NCI-H146 (cell line): ENCODE measurements around the gene USP36.

Source experiments
- DNase-seq: peaks from one replicate; lab custom pipeline; 2025; lab: John Stamatoyannopoulos, UW

USP36 gene

GRCh38 chr17:78812855-78813254, 27.8 kb downstream of the USP36 start:
- DNase-seq, result no peak

GRCh38 chr17:78808163-78808562, 32.5 kb downstream of the USP36 start:
- no peak for DNase-seq

- no peak for DNase-seq
Observed at GRCh38 chr17:78806451-78806850, 34.2 kb downstream of the USP36 start.

GRCh38 chr17:78805301-78805700, 35.3 kb downstream of the USP36 start:
- no peak for DNase-seq

DNA sequence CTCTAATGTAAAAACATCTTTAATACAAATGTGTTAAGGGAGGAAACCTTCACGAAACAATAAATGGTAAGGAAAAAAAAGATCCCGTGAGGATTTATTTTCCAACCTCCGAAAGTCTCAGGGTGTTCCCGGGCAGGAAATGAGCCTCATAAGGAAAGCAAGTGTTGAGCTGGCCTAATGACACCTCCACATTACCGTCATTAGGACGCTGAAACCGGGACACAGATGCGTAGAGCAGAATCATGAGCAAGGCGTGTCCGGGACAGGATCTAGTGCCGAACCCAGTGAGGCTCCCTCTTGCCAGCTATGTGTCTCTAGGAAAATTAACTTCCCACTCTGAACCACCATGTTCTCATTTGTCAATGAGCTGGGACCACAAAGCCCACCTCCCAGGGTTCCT, 35.8 kb downstream of the USP36 start:
- DNase-seq, result no peak

DNA sequence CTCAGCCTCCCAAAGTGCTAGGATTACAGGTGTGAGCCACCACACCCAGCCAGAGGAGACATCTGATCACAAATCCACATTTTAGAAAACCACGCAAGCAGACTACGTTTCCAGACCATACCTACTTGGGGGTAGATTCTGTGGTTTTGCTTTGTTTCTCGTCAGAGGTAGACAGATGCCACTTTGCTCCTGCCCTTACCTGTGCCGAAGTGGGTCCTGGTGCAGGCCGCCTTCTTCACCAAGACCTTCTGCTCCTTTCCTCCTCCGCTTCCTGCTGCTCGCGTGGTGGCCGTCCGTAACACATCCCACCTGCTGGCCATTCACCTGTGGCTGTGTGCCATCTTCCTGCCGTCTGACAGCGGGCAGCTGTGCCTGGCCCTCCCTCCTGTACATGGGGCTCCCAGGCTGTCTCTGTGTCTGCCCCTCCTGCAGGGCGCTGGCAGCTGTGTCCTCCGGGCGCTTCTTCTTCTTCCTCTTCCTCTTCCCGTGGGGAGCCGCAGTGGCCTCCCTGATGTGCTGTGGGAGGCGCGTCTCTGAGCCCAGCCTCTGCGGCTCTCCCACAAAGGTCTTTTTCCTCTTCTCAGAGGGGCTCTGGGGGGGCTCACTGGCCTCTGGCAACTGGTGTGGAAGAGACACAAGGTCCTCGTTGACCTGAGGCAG, 37.3 kb downstream of the USP36 start:
- DNase-seq, result no peak

GRCh38 chr17:78802459-78802858, 38.2 kb downstream of the USP36 start:
- no peak for DNase-seq

GRCh38 chr17:78802008-78802407, 38.6 kb downstream of the USP36 start:
- no peak for DNase-seq

- DNase-seq, result no peak
Observed at GRCh38 chr17:78800132-78800931, 40.3 kb downstream of the USP36 start.

GRCh38 chr17:78798695-78799559, 41.7 kb downstream of the USP36 start:
- DNase-seq, result peak; percentile 6

- no peak for DNase-seq
Observed at GRCh38 chr17:78797691-78798585, 42.7 kb downstream of the USP36 start.

- no peak for DNase-seq
Observed at GRCh38 chr17:78797213-78797612, 43.4 kb downstream of the USP36 start.

GRCh38 chr17:78796517-78796900, 44.1 kb downstream of the USP36 start:
- DNase-seq, result no peak

GRCh38 chr17:78795861-78796516, 44.6 kb downstream of the USP36 start:
- DNase-seq, result no peak

DNA sequence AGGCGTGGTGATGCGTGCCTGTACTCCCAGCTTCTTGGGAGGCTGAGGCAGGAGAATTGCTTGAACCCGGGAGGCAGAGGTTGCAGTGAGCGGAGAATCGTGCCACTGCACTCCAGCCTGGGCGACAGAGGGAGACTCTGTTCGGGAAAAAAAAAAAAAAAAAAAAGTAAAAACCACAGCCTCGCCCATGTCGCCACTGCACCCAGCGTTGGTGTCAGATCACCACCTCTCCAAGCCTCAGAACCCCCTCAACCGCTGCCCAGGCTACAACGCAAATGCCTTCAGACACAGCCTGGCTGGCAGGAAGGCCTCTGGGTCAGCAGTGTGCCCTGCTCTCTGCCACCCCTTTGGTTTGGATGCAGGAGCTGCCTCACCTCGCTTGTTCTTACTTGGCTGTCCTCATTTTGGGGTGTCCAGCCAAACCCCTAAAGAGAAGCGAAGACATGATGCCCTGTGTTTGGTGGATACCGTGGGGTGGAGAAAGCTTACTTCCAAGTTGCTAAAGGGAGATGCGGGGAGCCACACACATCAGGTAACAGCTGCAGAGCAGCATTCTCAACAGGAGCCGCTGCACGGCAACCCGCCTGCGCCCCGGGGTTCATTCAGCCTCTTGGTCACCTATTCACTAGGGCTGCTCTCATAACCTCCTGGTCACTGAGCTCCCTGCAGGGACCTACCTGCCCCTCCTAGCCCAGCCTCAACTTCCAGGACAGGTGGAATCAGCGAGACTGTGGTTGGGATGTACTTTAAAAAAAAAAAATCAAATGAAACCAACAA, 45.6 kb downstream of the USP36 start:
- DNase-seq, result no peak

- DNase-seq, result no peak
Observed at GRCh38 chr17:78794399-78794798, 46.2 kb downstream of the USP36 start.

DNA sequence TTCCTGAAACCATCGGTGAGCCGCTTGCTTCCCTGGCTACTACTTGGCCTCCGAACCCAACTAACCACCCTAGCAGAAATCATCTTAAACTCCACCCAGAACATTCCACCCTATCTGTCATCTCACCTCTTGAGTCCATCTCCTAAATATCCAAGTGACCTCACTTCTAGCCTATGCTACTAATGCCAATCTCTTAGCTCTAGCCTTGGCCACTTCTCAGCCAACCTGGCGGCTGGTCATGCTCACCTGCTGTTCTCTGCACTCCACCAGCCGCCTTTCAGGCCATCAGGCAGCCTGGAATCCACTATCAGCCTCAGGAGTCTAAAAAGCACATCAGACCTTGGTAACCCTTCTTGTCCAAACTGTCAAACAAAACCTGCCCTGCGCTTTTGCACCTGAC, 46.6 kb downstream of the USP36 start:
- no peak for DNase-seq

DNA sequence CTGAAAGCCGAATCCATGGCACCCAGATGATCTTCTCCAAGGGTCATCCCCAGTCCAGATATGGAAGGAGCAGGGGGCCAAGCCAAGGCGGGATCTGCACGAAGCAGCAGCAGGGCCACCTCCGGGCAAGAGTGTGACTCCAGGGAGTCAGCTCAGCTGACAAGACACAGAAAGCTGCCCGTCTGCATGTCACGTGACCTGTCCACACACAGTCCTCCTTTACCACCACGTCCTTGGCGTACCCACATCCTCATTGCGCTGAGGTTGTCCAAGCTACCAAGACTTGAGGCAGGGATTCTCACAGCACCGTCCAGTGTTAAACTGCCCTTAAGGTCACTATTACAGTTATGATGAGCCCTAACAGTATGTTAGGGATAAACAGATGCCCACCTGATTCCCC, 47.2 kb downstream of the USP36 start:
- no peak for DNase-seq

GRCh38 chr17:78791840-78792709, 48.5 kb downstream of the USP36 start:
- DNase-seq, result no peak
